Adrenal gland (tissue), 12 donors: ENCODE data around the gene PNLIPRP2. TPM values are rescaled to one million over a fixed set of nuclear protein-coding genes. Genes with fewer than 3 reads are reported as not detected.

Experiments
- DNase-seq, 7 donors: peaks; one replicate each; pipeline ENCODE4 v3.0.0-alpha.2; 2019 to 2020
- H3K27ac ChIP-seq, 5 donors: fragments of 200-600 bp; sonication (generic) in 4 of 5; 1 replicate in 3 of 5; 2 replicates in 2 of 5; pipeline versions ENCODE4 v1.5.1 to v1.8.0; 2016 to 2020; ENCODE audit warnings: mild to moderate bottlenecking in 1 of 5
- H3K27me3 ChIP-seq: fragments of 200-600 bp; 2 replicates; pipeline ENCODE4 v1.8.0; 2021
- H3K36me3 ChIP-seq, 2 donors: fragments of 200-600 bp; replicated peaks in 1 of 2; 1 replicate in 1 of 2; 2 replicates in 1 of 2; pipeline versions ENCODE4 v1.5.1 to v1.8.0; 2018 to 2022
- H3K4me1 ChIP-seq, 2 donors: fragments of 200-600 bp; replicated peaks in 1 of 2; 1 replicate in 1 of 2; 2 replicates in 1 of 2; pipeline versions ENCODE4 v1.5.1 to v1.8.0; 2018 to 2021
- H3K4me3 ChIP-seq, 4 donors: fragments of 200-600 bp; sonication (generic) in 3 of 4; one replicate each; pipeline ENCODE4 v1.5.1; 2016 to 2018
- H3K9me3 ChIP-seq, 3 donors: fragments of 200-600 bp; sonication (generic) in 1 of 3; replicated peaks in 1 of 3; 1 replicate in 2 of 3; 2 replicates in 1 of 3; pipeline versions ENCODE4 v1.5.1 to v1.8.0; 2016 to 2021
- POLR2A ChIP-seq, 2 donors: fragments of 450-650 bp; IDR thresholded peaks; one replicate each; pipeline ENCODE4 v1.6.1; 2017; ENCODE audit warnings: antibody characterized with exemption in 2 of 2, mild to moderate bottlenecking in 2 of 2, moderate library complexity in 1 of 2
- WGBS, 4 donors: extraction: QIAGEN DNeasy Blood & Tissue Kit in 2 of 4; methylation state at CpG; one replicate each; pipeline versions ENCODE4 v1.1.5 to v1.1.7; 2013 to 2017; 5-methylcytosine and 5-hydroxymethylcytosine counted together
- intact Hi-C, 2 donors: fragments of 100-400 bp; cut with DNase I; formaldehyde crosslinking; loops; one replicate each; pipeline versions ENCODE4 v1.14.1 to v1.15.0; 2022 to 2023
- polyA plus RNA-seq, 3 donors: library from polyadenylated mRNA; stranded (reverse); fragments of 200-250 nt in 2 of 3; fragments of 350-450 nt in 1 of 3; fragmentation: Illumina TruSeq in 1 of 3; extraction: RNeasy Lipid Tissue Mini Kit (QIAGEN cat#74804) in 1 of 3; gene quantifications; one replicate each; pipeline ENCODE4 v1.2.3, GENCODE V29; 2013 to 2014
- total RNA-seq, 9 donors: library from RNA; depleted of rRNA in 4 of 9; stranded (reverse); fragments of >200 nt in 4 of 9; fragments of 120-200 nt in 1 of 9; fragmentation: NEBNext Ultra II Directional in 1 of 9; extraction: Animal tissue kit (Norgen Biotek cat#: 25700) in 1 of 9; gene quantifications; one replicate each; pipeline versions ENCODE4 v1.1.0 to v1.2.4, GENCODE V29; 2013 to 2023
- TF ChIP-seq, protein P1 (sequence below), 6 experiments: fragments of 450-650 bp in 4 of 6; fragments of 200-600 bp in 2 of 6; sonication (generic) in 1 of 6; IDR thresholded peaks; 1 replicate in 5 of 6; 2 replicates in 1 of 6; pipeline versions ENCODE4 v1.5.1 to v1.8.0; 2016 to 2021; ENCODE audit warnings: antibody characterized with exemption in 6 of 6, mild to moderate bottlenecking in 2 of 6, moderate library complexity in 1 of 6
- donor health status: healthy with polysubstance abuse.
- donor health status: Bipolar disorder and iron deficiency.
- donor health status: DM: yes; HTN: yes; CAD: no.
- donor health status: DM: no; HTN: no; CAD: no.
- donor health status: DM: no; HTN: no; CAD: no.
- donor health status: DM: yes; HTN: yes; CAD: no.

The PNLIPRP2 gene
- total and polyA plus RNA-seq, 12 donors: 0.15 to 1.1 (median 0.89) TPM; not detected in 6

DNA sequence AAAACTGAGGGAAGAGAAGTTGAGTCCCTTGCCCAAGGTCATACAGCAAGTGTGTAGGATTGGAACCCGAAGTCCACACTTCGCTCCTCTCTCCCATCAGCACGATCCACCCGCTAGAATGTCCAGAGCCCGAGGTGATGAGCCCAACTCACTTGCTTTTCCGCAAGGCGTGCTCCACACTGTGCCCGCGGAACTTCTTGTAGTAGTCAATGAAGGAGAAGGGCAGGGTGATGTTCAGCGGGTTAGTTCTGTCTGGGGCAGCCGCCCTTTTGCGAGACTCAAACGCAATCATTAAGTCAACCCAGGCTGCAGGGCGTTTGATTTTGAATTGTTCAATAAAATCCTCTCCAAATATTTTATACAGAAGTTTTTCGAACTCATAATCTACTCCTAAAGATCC is 58.6 kb downstream of the PNLIPRP2 start:
- Histone ChIP-seq H3K4me3 (no peak overlapping the region), H3K27me3 (no peaks in the 10 kb centered on the region), H3K27ac (no peak overlapping the region), H3K4me1 (no peaks in the 10 kb centered on the region), H3K9me3 (no peaks in the 10 kb centered on the region), H3K36me3 (peaks cover 0 to 27% of the 10 kb centered on the region in 2 donors)
- intact Hi-C loops: no loop called here
- WGBS, 4 donors: 95 to 99% (median 96%) methylated on average over 15 of the region's 15 CpGs
- DNase-seq: no peak
- TF ChIP-seq, protein P1, sequence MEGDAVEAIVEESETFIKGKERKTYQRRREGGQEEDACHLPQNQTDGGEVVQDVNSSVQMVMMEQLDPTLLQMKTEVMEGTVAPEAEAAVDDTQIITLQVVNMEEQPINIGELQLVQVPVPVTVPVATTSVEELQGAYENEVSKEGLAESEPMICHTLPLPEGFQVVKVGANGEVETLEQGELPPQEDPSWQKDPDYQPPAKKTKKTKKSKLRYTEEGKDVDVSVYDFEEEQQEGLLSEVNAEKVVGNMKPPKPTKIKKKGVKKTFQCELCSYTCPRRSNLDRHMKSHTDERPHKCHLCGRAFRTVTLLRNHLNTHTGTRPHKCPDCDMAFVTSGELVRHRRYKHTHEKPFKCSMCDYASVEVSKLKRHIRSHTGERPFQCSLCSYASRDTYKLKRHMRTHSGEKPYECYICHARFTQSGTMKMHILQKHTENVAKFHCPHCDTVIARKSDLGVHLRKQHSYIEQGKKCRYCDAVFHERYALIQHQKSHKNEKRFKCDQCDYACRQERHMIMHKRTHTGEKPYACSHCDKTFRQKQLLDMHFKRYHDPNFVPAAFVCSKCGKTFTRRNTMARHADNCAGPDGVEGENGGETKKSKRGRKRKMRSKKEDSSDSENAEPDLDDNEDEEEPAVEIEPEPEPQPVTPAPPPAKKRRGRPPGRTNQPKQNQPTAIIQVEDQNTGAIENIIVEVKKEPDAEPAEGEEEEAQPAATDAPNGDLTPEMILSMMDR (IDR thresholded peaks at IDR 0.05): no peak
- TF ChIP-seq POLR2A (IDR thresholded peaks at IDR 0.05): no peak

DNA sequence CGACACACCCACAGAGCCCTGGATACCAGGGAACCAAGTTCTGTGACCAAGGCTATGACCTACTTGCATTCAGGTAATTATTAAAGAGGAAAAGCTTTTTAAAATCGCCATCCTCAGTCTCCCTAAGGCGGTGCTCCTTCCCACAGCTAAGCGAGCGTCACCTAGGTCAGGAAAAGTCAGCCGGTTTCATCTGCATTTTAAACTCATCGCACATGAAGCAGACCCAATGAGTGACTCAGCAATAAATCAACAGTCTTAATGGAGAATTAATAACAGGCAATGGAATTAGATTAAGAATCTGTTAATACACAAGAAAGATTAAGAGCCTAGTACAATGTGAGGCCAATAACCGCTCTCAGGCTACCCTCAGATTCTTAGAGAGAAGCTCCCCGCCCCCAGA is 62.4 kb downstream of the PNLIPRP2 start:
- 90 to 92% (median 90%) methylated on average over 9 of the region's 9 CpGs for WGBS, 4 donors
- Histone ChIP-seq H3K4me3 (no peak overlapping the region), H3K36me3 (peaks cover 0 to 16% of the 10 kb centered on the region in 2 donors), H3K9me3 (no peaks in the 10 kb centered on the region), H3K4me1 (no peaks in the 10 kb centered on the region), H3K27ac (no peak overlapping the region), H3K27me3 (no peaks in the 10 kb centered on the region)
- no peak for DNase-seq
- intact Hi-C loops: loop anchor here (2.0 to 10.0 kb wide), 2 partner anchors 58 to 104 kb away; partner anchors contain the start of gene PNLIPRP2 (in 1 of the 2)
- TF ChIP-seq, protein P1 (IDR thresholded peaks at IDR 0.05): no peak
- TF ChIP-seq POLR2A (IDR thresholded peaks at IDR 0.05): no peak

DNA sequence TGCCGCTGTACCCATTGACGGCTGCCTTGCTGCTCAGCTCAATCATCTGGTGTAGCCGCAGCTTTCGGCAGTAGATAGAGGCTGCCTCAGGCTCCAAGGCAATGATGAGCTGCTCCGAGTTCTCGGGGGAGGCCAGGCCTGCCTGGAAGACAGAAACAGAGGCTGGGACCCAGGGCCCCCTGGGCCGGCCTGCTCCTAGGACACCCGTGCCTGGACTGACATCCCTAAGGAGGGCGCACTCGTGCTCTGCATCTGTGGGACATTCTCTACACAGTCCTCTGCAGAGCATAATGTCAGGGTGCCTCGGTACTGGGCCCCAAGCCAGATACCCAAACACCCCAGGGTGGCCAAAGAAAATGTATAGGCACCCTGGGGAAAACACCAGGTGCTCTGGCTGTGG is 63.1 kb downstream of the PNLIPRP2 start:
- Histone ChIP-seq H3K9me3 (no peaks in the 10 kb centered on the region), H3K4me3 (no peak overlapping the region), H3K27ac (no peak overlapping the region), H3K4me1 (no peaks in the 10 kb centered on the region), H3K36me3 (peaks cover 0 to 14% of the 10 kb centered on the region in 2 donors), H3K27me3 (no peaks in the 10 kb centered on the region)
- 90 to 94% (median 92%) methylated on average over 3 to 11 of the region's 11 CpGs for WGBS, 4 donors
- no peak for DNase-seq
- TF ChIP-seq, protein P1 (IDR thresholded peaks at IDR 0.05): no peak
- no peak for TF ChIP-seq POLR2A (IDR thresholded peaks at IDR 0.05)
- intact Hi-C loops: loop anchor here (2.0 to 10.0 kb wide), 2 partner anchors 59 to 103 kb away; partner anchors contain the start of gene PNLIPRP2 (in 1 of the 2)

DNA sequence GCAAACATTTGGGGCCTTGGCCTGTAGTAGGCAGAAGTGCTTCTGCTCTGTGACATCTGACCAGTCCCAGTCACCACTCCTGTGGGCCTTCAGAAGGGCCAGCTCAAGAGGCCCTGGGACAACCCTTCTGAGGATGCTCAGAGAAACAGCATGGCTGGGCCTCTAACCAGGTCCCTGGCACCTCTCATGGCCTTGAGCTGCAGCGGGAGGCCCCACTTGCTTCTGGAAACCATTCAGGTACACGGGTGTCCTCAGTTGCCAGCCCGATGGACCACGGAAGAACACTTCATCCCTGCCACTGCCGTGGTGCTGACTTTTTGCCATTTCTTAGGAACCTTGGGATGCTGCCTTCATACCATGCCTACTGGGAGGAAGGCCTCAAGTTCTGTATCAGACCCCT is 64.0 kb downstream of the PNLIPRP2 start:
- Histone ChIP-seq H3K4me1 (no peaks in the 10 kb centered on the region), H3K9me3 (no peaks in the 10 kb centered on the region), H3K27ac (no peak overlapping the region), H3K36me3 (peaks cover 0 to 7% of the 10 kb centered on the region in 2 donors), H3K27me3 (no peaks in the 10 kb centered on the region), H3K4me3 (no peak overlapping the region)
- WGBS, 4 donors: 82 to 94% (median 88%) methylated on average over 2 to 5 of the region's 5 CpGs
- intact Hi-C loops: loop anchor here (5.0 to 10.0 kb wide), 3 partner anchors 60 to 493 kb away; partner anchors contain the start of gene PNLIPRP2 (in 1 of the 2)
- no peak for DNase-seq
- TF ChIP-seq, protein P1 (IDR thresholded peaks at IDR 0.05): no peak
- TF ChIP-seq POLR2A (IDR thresholded peaks at IDR 0.05): no peak
